Measurements from ENCODE around the gene MAP3K1.

Gene MAP3K1

GRCh38 chr5:56791396-56791795 lies 24.0 kb upstream of the MAP3K1 start:
- no peak overlapping the region for H3K27ac ChIP-seq
- H3K4me2 ChIP-seq: no peak overlapping the region
- H3K36me3 ChIP-seq: no peaks in the 10 kb centered on the region
- no peak for TF ChIP-seq Cebpa-rat (IDR thresholded peaks at IDR 0.05)
- H3K9me3 ChIP-seq (replicated peaks in 1 of 11): peaks cover 0 to 10% (median 0%) of the 10 kb centered on the region in 11 experiments; a peak in 3 of 22 replicates
- no peaks in the 10 kb centered on the region for H3K4me1 ChIP-seq
- no peak overlapping the region for H3K4me3 ChIP-seq
- no peaks in the 10 kb centered on the region for H3K27me3 ChIP-seq
- no peak overlapping the region for H3K9ac ChIP-seq
- no peaks in the 10 kb centered on the region for H4K20me1 ChIP-seq

- no peaks in the 10 kb centered on the region for H4K20me1 ChIP-seq
- H3K9me3 ChIP-seq (replicated peaks in 1 of 11): peaks cover 0 to 5% (median 0%) of the 10 kb centered on the region in 11 experiments; a peak in 2 of 22 replicates
- no peak overlapping the region for H3K4me3 ChIP-seq
- H3K27me3 ChIP-seq: no peaks in the 10 kb centered on the region
- H3K9ac ChIP-seq: no peak overlapping the region
- H3K27ac ChIP-seq: no peak overlapping the region
- TF ChIP-seq Cebpa-rat (IDR thresholded peaks at IDR 0.05): no peak
- no peak overlapping the region for H3K4me2 ChIP-seq
- H3K4me1 ChIP-seq: peaks cover 0 to 6% (median 0%) of the 10 kb centered on the region in 10 experiments; a peak in 2 of 20 replicates
- H3K36me3 ChIP-seq: no peaks in the 10 kb centered on the region
Observed at GRCh38 chr5:56798521-56798920, 16.8 kb upstream of the MAP3K1 start.

- Histone ChIP-seq H3K27me3 (no peaks in the 10 kb centered on the region), H3K9ac (no peak overlapping the region), H3K4me1 (peaks cover 0 to 6% (median 0%) of the 10 kb centered on the region in 10 experiments; a peak in 2 of 20 replicates), H4K20me1 (no peaks in the 10 kb centered on the region), H3K4me2 (no peak overlapping the region), H3K27ac (no peak overlapping the region), H3K9me3 (replicated peaks in 1 of 11) (no peaks in the 10 kb centered on the region), H3K4me3 (no peak overlapping the region), H3K36me3 (no peaks in the 10 kb centered on the region)
- no peak for TF ChIP-seq Cebpa-rat (IDR thresholded peaks at IDR 0.05)
Observed at GRCh38 chr5:56800186-56800585, 15.2 kb upstream of the MAP3K1 start.

GRCh38 chr5:56801256-56801655 lies 14.1 kb upstream of the MAP3K1 start:
- Histone ChIP-seq H3K4me3 (no peak overlapping the region), H3K36me3 (no peaks in the 10 kb centered on the region), H3K4me2 (no peak overlapping the region), H4K20me1 (no peaks in the 10 kb centered on the region), H3K9me3 (replicated peaks in 1 of 11) (0 out of 22 replicates have a peak, but pooled peaks cover 0 to 4% (median 0%) of the 10 kb centered on the region in 11 experiments), H3K27ac (no peak overlapping the region), H3K4me1 (peaks cover 0 to 6% (median 0%) of the 10 kb centered on the region in 10 experiments; a peak in 2 of 20 replicates), H3K9ac (no peak overlapping the region), H3K27me3 (no peaks in the 10 kb centered on the region)
- TF ChIP-seq Cebpa-rat (IDR thresholded peaks at IDR 0.05): no peak

- H3K9me3 ChIP-seq (replicated peaks in 1 of 11): 0 out of 22 replicates have a peak, but pooled peaks cover 0 to 4% (median 0%) of the 10 kb centered on the region in 11 experiments
- no peaks in the 10 kb centered on the region for H3K36me3 ChIP-seq
- H3K27me3 ChIP-seq: no peaks in the 10 kb centered on the region
Observed at GRCh38 chr5:56802205-56802604, 13.1 kb upstream of the MAP3K1 start.

GRCh38 chr5:56803025-56803424 lies 12.3 kb upstream of the MAP3K1 start:
- Histone ChIP-seq H3K4me3 (no peak overlapping the region), H3K9ac (no peak overlapping the region), H3K36me3 (no peaks in the 10 kb centered on the region), H3K9me3 (replicated peaks in 1 of 11) (0 out of 22 replicates have a peak, but pooled peaks cover 0 to 4% (median 0%) of the 10 kb centered on the region in 11 experiments), H3K27me3 (no peaks in the 10 kb centered on the region), H4K20me1 (no peaks in the 10 kb centered on the region), H3K4me1 (peaks cover 0 to 13% (median 0%) of the 10 kb centered on the region in 10 experiments; a peak in 3 of 20 replicates), H3K4me2 (no peak overlapping the region), H3K27ac (no peak overlapping the region)
- TF ChIP-seq Cebpa-rat (IDR thresholded peaks at IDR 0.05): no peak

More at GRCh38 chr5:56802205-56802604, 13.1 kb upstream of the MAP3K1 start:
- Histone ChIP-seq H3K27ac (no peak overlapping the region), H3K9ac (no peak overlapping the region), H3K4me2 (no peak overlapping the region; a peak in 1 of 22 replicates), H3K4me1 (peaks cover 0 to 6% (median 0%) of the 10 kb centered on the region in 10 experiments; a peak in 2 of 20 replicates), H4K20me1 (no peaks in the 10 kb centered on the region), H3K4me3 (no peak overlapping the region)
- TF ChIP-seq Cebpa-rat (IDR thresholded peaks at IDR 0.05): no peak

GRCh38 chr5:56803894-56804293 lies 11.5 kb upstream of the MAP3K1 start:
- Histone ChIP-seq H3K4me3 (no peak overlapping the region), H3K27me3 (no peaks in the 10 kb centered on the region), H3K27ac (no peak overlapping the region), H3K9me3 (replicated peaks in 1 of 11) (0 out of 22 replicates have a peak, but pooled peaks cover 0 to 4% (median 0%) of the 10 kb centered on the region in 11 experiments), H3K36me3 (no peaks in the 10 kb centered on the region), H4K20me1 (no peaks in the 10 kb centered on the region), H3K4me2 (0 out of 22 replicates have a peak overlapping the region, but pooled peaks of 1 of the 11 experiments have one; percentile 4), H3K9ac (no peak overlapping the region), H3K4me1 (peaks cover 0 to 13% (median 0%) of the 10 kb centered on the region in 10 experiments; a peak in 3 of 20 replicates)
- TF ChIP-seq Cebpa-rat (IDR thresholded peaks at IDR 0.05): no peak

GRCh38 chr5:56807679-56808078 lies 7.7 kb upstream of the MAP3K1 start:
- H3K27ac ChIP-seq: no peak overlapping the region
- no peak overlapping the region for H3K9ac ChIP-seq
- no peak overlapping the region for H3K4me3 ChIP-seq
- H3K9me3 ChIP-seq (replicated peaks in 1 of 11): 0 out of 22 replicates have a peak, but pooled peaks cover 0 to 4% (median 0%) of the 10 kb centered on the region in 11 experiments
- H3K4me2 ChIP-seq: 0 out of 22 replicates have a peak overlapping the region, but pooled peaks of 1 of the 11 experiments have one; percentile 14
- peaks cover 8 to 31% (median 16%) of the 10 kb centered on the region in 10 experiments for H3K4me1 ChIP-seq
- H3K36me3 ChIP-seq: no peaks in the 10 kb centered on the region
- TF ChIP-seq Cebpa-rat (IDR thresholded peaks at IDR 0.05): no peak
- H4K20me1 ChIP-seq: no peaks in the 10 kb centered on the region
- H3K27me3 ChIP-seq: no peaks in the 10 kb centered on the region

- H3K27me3 ChIP-seq: no peaks in the 10 kb centered on the region
- no peak overlapping the region for H3K27ac ChIP-seq
- 0 out of 22 replicates have a peak overlapping the region, but pooled peaks of 1 of the 11 experiments have one; percentile 14 for H3K4me2 ChIP-seq
- no peak overlapping the region for H3K9ac ChIP-seq
- H4K20me1 ChIP-seq: no peaks in the 10 kb centered on the region
- H3K4me3 ChIP-seq: no peak overlapping the region
- H3K36me3 ChIP-seq: no peaks in the 10 kb centered on the region
- H3K9me3 ChIP-seq (replicated peaks in 1 of 11): 0 out of 22 replicates have a peak, but pooled peaks cover 0 to 4% (median 0%) of the 10 kb centered on the region in 11 experiments
- no peak for TF ChIP-seq Cebpa-rat (IDR thresholded peaks at IDR 0.05)
- H3K4me1 ChIP-seq: peaks cover 13 to 36% (median 21%) of the 10 kb centered on the region in 10 experiments
Observed at GRCh38 chr5:56808211-56808610, 7.1 kb upstream of the MAP3K1 start.

- H4K20me1 ChIP-seq: no peaks in the 10 kb centered on the region
- no peaks in the 10 kb centered on the region for H3K27me3 ChIP-seq
- H3K27ac ChIP-seq: no peak overlapping the region
- H3K36me3 ChIP-seq: no peaks in the 10 kb centered on the region
- H3K4me2 ChIP-seq: peak overlapping the region in 6 of 11 experiments; percentile 4 to 69 (median 22); a peak in 8 of 22 replicates
- no peak overlapping the region for H3K9ac ChIP-seq
- no peak for TF ChIP-seq Cebpa-rat (IDR thresholded peaks at IDR 0.05)
- no peak overlapping the region for H3K4me3 ChIP-seq
- H3K4me1 ChIP-seq: peaks cover 25 to 39% (median 33%) of the 10 kb centered on the region in 10 experiments
- no peaks in the 10 kb centered on the region for H3K9me3 ChIP-seq (replicated peaks in 1 of 11)
Observed at GRCh38 chr5:56810826-56811225, 4.5 kb upstream of the MAP3K1 start.

Data from BLaER1 treated with 17β-estradiol and CSF1 and Interleukin-3, amounts not matched to agents 10 nM and 100 nM (cell line).